ENCODE data around the gene IFITM10. TPM values are rescaled to one million over a fixed set of nuclear protein-coding genes. Genes with fewer than 3 reads are reported as not detected.
"Not testable (repeated sequence)": the region's sequence is repeated elsewhere in the genome, so short reads cannot be mapped to it uniquely, and the experiment has no call there.

Gene IFITM10
- polyA plus RNA-seq, 4 donors: 0.32 to 0.54 (median 0.43) TPM; not detected in 1

GRCh38 chr11:1769304-1769936 lies 19.0 kb upstream of the IFITM10 start:
- peak overlapping the region; percentile 46 to 90 (median 69) for H3K27ac ChIP-seq (ENCODE audit: low read depth in 1 of 3, low read length in 2 of 3)
- peaks cover 3 to 22% (median 14%) of the 10 kb centered on the region in 3 donors for H3K4me1 ChIP-seq (ENCODE audit: control insufficient read depth in 3 of 3, insufficient read depth in 2 of 3, low read depth in 1 of 3, low read length in 2 of 3)
- not testable (repeated sequence) for H3K36me3 ChIP-seq (ENCODE audit: control insufficient read depth in 3 of 3, insufficient read depth in 2 of 3, low read depth in 1 of 3, low read length in 3 of 3); H3K9me3 ChIP-seq (ENCODE audit: control insufficient read depth in 2 of 2, insufficient read depth in 1 of 2, low read depth in 1 of 2, low read length in 1 of 2); H3K4me3 ChIP-seq (ENCODE audit: low read depth in 1 of 3, low read length in 3 of 3); FAIRE-seq; H3K27me3 ChIP-seq (ENCODE audit: control insufficient read depth in 3 of 3, insufficient read depth in 3 of 3, low read length in 3 of 3)
- WGBS, 3 donors: 29 to 60% (median 47%) methylated on average over 9 of the region's 9 CpGs
- DNase-seq: peak; percentile 75 to 97

- H3K9me3 ChIP-seq (ENCODE audit: control insufficient read depth in 2 of 2, insufficient read depth in 1 of 2, low read depth in 1 of 2, low read length in 1 of 2): no peaks in the 10 kb centered on the region
- 72 to 86% (median 73%) methylated on average over 7 of the region's 7 CpGs for WGBS, 3 donors
- DNase-seq (no peak), FAIRE-seq (no peak)
- H3K4me1 ChIP-seq (ENCODE audit: control insufficient read depth in 3 of 3, insufficient read depth in 2 of 3, low read depth in 1 of 3, low read length in 2 of 3): peaks cover 3 to 25% (median 13%) of the 10 kb centered on the region in 3 donors
- no peak overlapping the region for H3K4me3 ChIP-seq (ENCODE audit: low read depth in 1 of 3, low read length in 3 of 3)
- H3K27ac ChIP-seq (ENCODE audit: low read depth in 1 of 3, low read length in 2 of 3): peak overlapping the region in 1 of 3 donors; percentile 90
- H3K27me3 ChIP-seq (ENCODE audit: control insufficient read depth in 3 of 3, insufficient read depth in 3 of 3, low read length in 3 of 3): peaks cover 0 to 5% (median 0%) of the 10 kb centered on the region in 3 donors
- no peaks in the 10 kb centered on the region for H3K36me3 ChIP-seq (ENCODE audit: control insufficient read depth in 3 of 3, insufficient read depth in 2 of 3, low read depth in 1 of 3, low read length in 3 of 3)
Observed at GRCh38 chr11:1768141-1768469, 17.7 kb upstream of the IFITM10 start.

GRCh38 chr11:1767399-1768140 lies 17.2 kb upstream of the IFITM10 start:
- Histone ChIP-seq H3K36me3 (ENCODE audit: control insufficient read depth in 3 of 3, insufficient read depth in 2 of 3, low read depth in 1 of 3, low read length in 3 of 3) (no peaks in the 10 kb centered on the region), H3K4me3 (ENCODE audit: low read depth in 1 of 3, low read length in 3 of 3) (no peak overlapping the region), H3K27ac (ENCODE audit: low read depth in 1 of 3, low read length in 2 of 3) (peak overlapping the region in 1 of 3 donors; percentile 56), H3K4me1 (ENCODE audit: control insufficient read depth in 3 of 3, insufficient read depth in 2 of 3, low read depth in 1 of 3, low read length in 2 of 3) (peaks cover under 1 to 25% (median 9%) of the 10 kb centered on the region in 3 donors), H3K9me3 (ENCODE audit: control insufficient read depth in 2 of 2, insufficient read depth in 1 of 2, low read depth in 1 of 2, low read length in 1 of 2) (no peaks in the 10 kb centered on the region), H3K27me3 (ENCODE audit: control insufficient read depth in 3 of 3, insufficient read depth in 3 of 3, low read length in 3 of 3) (peaks cover 0 to 5% (median 0%) of the 10 kb centered on the region in 3 donors)
- DNase-seq: no peak
- 87 to 88% (median 87%) methylated on average over 17 to 19 of the region's 19 CpGs for WGBS, 3 donors
- no peak for FAIRE-seq

GRCh38 chr11:1766719-1767398 lies 16.5 kb upstream of the IFITM10 start:
- H3K9me3 ChIP-seq (ENCODE audit: control insufficient read depth in 2 of 2, insufficient read depth in 1 of 2, low read depth in 1 of 2, low read length in 1 of 2): no peaks in the 10 kb centered on the region
- no peak overlapping the region for H3K4me3 ChIP-seq (ENCODE audit: low read depth in 1 of 3, low read length in 3 of 3)
- no peaks in the 10 kb centered on the region for H3K27me3 ChIP-seq (ENCODE audit: control insufficient read depth in 3 of 3, insufficient read depth in 3 of 3, low read length in 3 of 3)
- DNase-seq (no peak), FAIRE-seq (no peak)
- H3K4me1 ChIP-seq (ENCODE audit: control insufficient read depth in 3 of 3, insufficient read depth in 2 of 3, low read depth in 1 of 3, low read length in 2 of 3): peaks cover 4 to 25% (median 9%) of the 10 kb centered on the region in 3 donors
- WGBS, 3 donors: 93 to 94% (median 93%) methylated on average over 20 to 22 of the region's 22 CpGs
- H3K36me3 ChIP-seq (ENCODE audit: control insufficient read depth in 3 of 3, insufficient read depth in 2 of 3, low read depth in 1 of 3, low read length in 3 of 3): peaks cover 0 to 4% (median 0%) of the 10 kb centered on the region in 3 donors
- H3K27ac ChIP-seq (ENCODE audit: low read depth in 1 of 3, low read length in 2 of 3): no peak overlapping the region

GRCh38 chr11:1765871-1766718 lies 15.7 kb upstream of the IFITM10 start:
- no peak for FAIRE-seq
- WGBS, 3 donors: 87 to 91% (median 90%) methylated on average over 28 of the region's 28 CpGs
- no peaks in the 10 kb centered on the region for H3K27me3 ChIP-seq (ENCODE audit: control insufficient read depth in 3 of 3, insufficient read depth in 3 of 3, low read length in 3 of 3)
- no peak overlapping the region for H3K4me3 ChIP-seq (ENCODE audit: low read depth in 1 of 3, low read length in 3 of 3)
- H3K27ac ChIP-seq (ENCODE audit: low read depth in 1 of 3, low read length in 2 of 3): no peak overlapping the region
- peaks cover 0 to 11% (median 0%) of the 10 kb centered on the region in 3 donors for H3K36me3 ChIP-seq (ENCODE audit: control insufficient read depth in 3 of 3, insufficient read depth in 2 of 3, low read depth in 1 of 3, low read length in 3 of 3)
- H3K4me1 ChIP-seq (ENCODE audit: control insufficient read depth in 3 of 3, insufficient read depth in 2 of 3, low read depth in 1 of 3, low read length in 2 of 3): peaks cover 9 to 29% (median 11%) of the 10 kb centered on the region in 3 donors
- no peak for DNase-seq
- no peaks in the 10 kb centered on the region for H3K9me3 ChIP-seq (ENCODE audit: control insufficient read depth in 2 of 2, insufficient read depth in 1 of 2, low read depth in 1 of 2, low read length in 1 of 2)

- Histone ChIP-seq H3K9me3 (ENCODE audit: control insufficient read depth in 2 of 2, insufficient read depth in 1 of 2, low read depth in 1 of 2, low read length in 1 of 2) (no peaks in the 10 kb centered on the region), H3K4me3 (ENCODE audit: low read depth in 1 of 3, low read length in 3 of 3) (peak within 1 kb of the TSS; percentile 82 to 94 (median 85)), H3K27ac (ENCODE audit: low read depth in 1 of 3, low read length in 2 of 3) (peak within 1 kb of the TSS; percentile 90 to 96 (median 93)), H3K4me1 (ENCODE audit: control insufficient read depth in 3 of 3, insufficient read depth in 2 of 3, low read depth in 1 of 3, low read length in 2 of 3) (peaks cover 10 to 28% (median 19%) of the 10 kb centered on the region in 3 donors), H3K36me3 (ENCODE audit: control insufficient read depth in 3 of 3, insufficient read depth in 2 of 3, low read depth in 1 of 3, low read length in 3 of 3) (peaks cover 0 to 32% (median 11%) of the 10 kb centered on the region in 3 donors), H3K27me3 (ENCODE audit: control insufficient read depth in 3 of 3, insufficient read depth in 3 of 3, low read length in 3 of 3) (no peaks in the 10 kb centered on the region)
- FAIRE-seq (no peak), DNase-seq (peak; percentile 87 to 91)
- WGBS, 3 donors: 3 to 6% (median 3%) methylated on average over 33 to 85 of the region's 85 CpGs
Observed at GRCh38 chr11:1763796-1764661, 13.6 kb upstream of the IFITM10 start, which contains the start of gene CTSD. Gene CTSD (minus strand): TSS chr11:1763927. CDS start chr11:1763859, 68 bp downstream.

- WGBS, 3 donors: 1 to 3% (median 1%) methylated on average over 21 to 32 of the region's 32 CpGs
- Histone ChIP-seq H3K4me3 (ENCODE audit: low read depth in 1 of 3, low read length in 3 of 3) (peak overlapping the region; percentile 82 to 94 (median 85)), H3K9me3 (ENCODE audit: control insufficient read depth in 2 of 2, insufficient read depth in 1 of 2, low read depth in 1 of 2, low read length in 1 of 2) (no peaks in the 10 kb centered on the region), H3K4me1 (ENCODE audit: control insufficient read depth in 3 of 3, insufficient read depth in 2 of 3, low read depth in 1 of 3, low read length in 2 of 3) (peaks cover 8 to 21% (median 19%) of the 10 kb centered on the region in 3 donors), H3K27ac (ENCODE audit: low read depth in 1 of 3, low read length in 2 of 3) (peak overlapping the region; percentile 90 to 96 (median 93)), H3K36me3 (ENCODE audit: control insufficient read depth in 3 of 3, insufficient read depth in 2 of 3, low read depth in 1 of 3, low read length in 3 of 3) (peaks cover 0 to 38% (median 16%) of the 10 kb centered on the region in 3 donors), H3K27me3 (ENCODE audit: control insufficient read depth in 3 of 3, insufficient read depth in 3 of 3, low read length in 3 of 3) (no peaks in the 10 kb centered on the region)
- DNase-seq (peak in 1 of 2 donors; percentile 26), FAIRE-seq (no peak)
Observed at GRCh38 chr11:1763336-1763795, 13.0 kb upstream of the IFITM10 start.
